Activated naive CD8-positive, alpha-beta T cell (primary cell): ENCODE data around the gene RSPO4.

Experiments
- H3K27ac Mint-ChIP-seq: one replicate; pipeline ENCODE4 v1.8.0; 2021; ENCODE audit warnings: mixed read lengths
- H3K27me3 Mint-ChIP-seq: one replicate; pipeline ENCODE4 v1.8.0; 2021; ENCODE audit warnings: mixed read lengths
- H3K36me3 Mint-ChIP-seq: one replicate; pipeline ENCODE4 v1.8.0; 2021; ENCODE audit warnings: mixed read lengths
- H3K4me1 Mint-ChIP-seq: one replicate; pipeline ENCODE4 v1.8.0; 2021; ENCODE audit warnings: low read depth, mixed read lengths
- H3K4me3 Mint-ChIP-seq: one replicate; pipeline ENCODE4 v1.8.0; 2021; ENCODE audit warnings: mild to moderate bottlenecking, mixed read lengths
- H3K9me3 Mint-ChIP-seq: one replicate; pipeline ENCODE4 v1.8.0; 2021; ENCODE audit warnings: low read depth, mixed read lengths

RSPO4 gene

DNA sequence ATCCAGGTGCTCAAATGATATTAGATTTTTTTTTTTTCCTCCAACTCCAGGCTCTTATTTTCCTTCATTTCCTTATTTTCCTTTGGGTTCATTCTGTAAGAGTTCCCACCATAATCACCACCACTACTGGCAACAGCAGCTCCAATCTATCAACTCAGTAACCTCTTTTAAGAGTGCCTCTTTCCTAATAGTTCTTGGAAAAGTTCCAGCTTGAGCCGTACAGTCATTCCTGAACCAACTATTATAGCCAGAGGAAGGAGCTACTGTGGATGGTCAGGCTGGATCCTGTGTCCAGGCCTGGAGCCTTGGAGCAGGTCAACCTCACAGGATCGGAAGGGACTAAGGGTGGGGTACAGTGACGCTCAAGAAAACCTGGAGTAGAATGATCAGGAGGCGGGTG is 81.8 kb downstream of the RSPO4 start:
- no peak overlapping the region for H3K4me3 Mint-ChIP-seq
- no peaks in the 10 kb centered on the region for H3K36me3 Mint-ChIP-seq
- no peaks in the 10 kb centered on the region for H3K9me3 Mint-ChIP-seq
- H3K27ac Mint-ChIP-seq: no peak overlapping the region
- H3K4me1 Mint-ChIP-seq: no peaks in the 10 kb centered on the region
- peaks cover 1% of the 10 kb centered on the region for H3K27me3 Mint-ChIP-seq

DNA sequence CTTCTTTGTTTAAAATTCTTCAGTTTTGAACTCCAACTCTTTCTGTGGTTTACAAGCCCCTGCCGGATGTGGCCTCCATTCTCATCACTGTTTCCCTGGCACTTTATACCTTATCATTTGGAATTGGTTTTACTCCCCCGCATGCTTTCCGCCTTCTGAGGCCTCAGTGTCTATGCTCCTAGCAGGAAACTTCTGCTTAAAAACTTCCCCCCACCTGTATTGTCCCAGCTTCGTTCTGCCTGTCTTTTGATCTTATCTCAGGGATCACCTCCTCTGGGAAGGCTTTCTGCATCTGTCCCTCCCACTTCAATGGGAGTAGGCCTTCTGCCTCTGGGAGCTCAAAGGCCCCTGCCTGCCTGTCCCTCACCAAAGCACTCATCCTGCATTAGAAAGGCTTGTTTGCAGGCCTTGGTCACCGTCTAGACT is 82.6 kb downstream of the RSPO4 start:
- H3K27ac Mint-ChIP-seq: peak overlapping the region; percentile 18
- no peaks in the 10 kb centered on the region for H3K9me3 Mint-ChIP-seq
- peaks cover 1% of the 10 kb centered on the region for H3K27me3 Mint-ChIP-seq
- no peaks in the 10 kb centered on the region for H3K4me1 Mint-ChIP-seq
- no peaks in the 10 kb centered on the region for H3K36me3 Mint-ChIP-seq
- no peak overlapping the region for H3K4me3 Mint-ChIP-seq

DNA sequence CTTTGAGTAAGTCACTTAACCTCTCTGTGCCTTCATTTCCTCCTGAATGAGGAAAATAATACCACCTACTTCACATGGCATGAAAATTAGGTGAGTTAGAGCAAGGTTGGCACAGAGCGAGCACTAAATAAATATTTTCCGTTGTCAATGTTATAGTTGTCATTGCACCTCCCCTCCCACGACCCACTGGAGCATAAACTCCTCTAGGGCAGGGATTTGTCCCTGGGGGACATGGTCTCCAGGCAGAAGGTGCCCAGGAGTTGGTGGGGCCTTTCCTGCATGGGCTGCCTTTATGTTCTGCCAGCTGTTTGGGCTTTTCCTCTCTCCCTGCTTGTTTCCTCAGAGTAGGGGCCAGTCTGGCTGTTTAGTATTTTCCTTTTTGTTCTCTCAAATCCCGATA is 84.7 kb downstream of the RSPO4 start:
- no peak overlapping the region for H3K27ac Mint-ChIP-seq
- no peaks in the 10 kb centered on the region for H3K4me1 Mint-ChIP-seq
- H3K27me3 Mint-ChIP-seq: peaks cover 3% of the 10 kb centered on the region
- H3K9me3 Mint-ChIP-seq: no peaks in the 10 kb centered on the region
- H3K4me3 Mint-ChIP-seq: no peak overlapping the region
- no peaks in the 10 kb centered on the region for H3K36me3 Mint-ChIP-seq

DNA sequence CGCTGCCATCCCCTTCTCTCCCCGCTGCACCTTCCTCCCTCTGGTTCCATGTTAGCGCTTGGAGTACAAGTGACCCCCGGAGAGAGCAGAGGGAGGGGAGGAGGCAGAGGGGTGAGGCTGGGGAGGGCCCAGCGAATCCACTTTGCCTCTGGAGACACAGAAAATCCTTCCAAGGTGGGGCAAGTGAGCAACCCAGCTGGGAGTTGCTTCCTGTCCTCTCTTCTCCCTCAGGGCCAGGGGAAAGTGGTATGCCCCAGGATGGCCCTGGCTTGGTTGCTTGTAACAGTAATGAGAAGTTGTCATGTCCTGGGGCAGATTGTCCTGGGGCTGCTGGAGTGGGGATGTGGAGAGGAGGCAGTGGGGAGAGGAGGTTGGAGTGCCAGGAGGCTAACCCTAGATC is 85.3 kb downstream of the RSPO4 start:
- H3K9me3 Mint-ChIP-seq: no peaks in the 10 kb centered on the region
- H3K4me3 Mint-ChIP-seq: no peak overlapping the region
- H3K27ac Mint-ChIP-seq: no peak overlapping the region
- H3K4me1 Mint-ChIP-seq: no peaks in the 10 kb centered on the region
- H3K36me3 Mint-ChIP-seq: no peaks in the 10 kb centered on the region
- H3K27me3 Mint-ChIP-seq: peaks cover 3% of the 10 kb centered on the region

DNA sequence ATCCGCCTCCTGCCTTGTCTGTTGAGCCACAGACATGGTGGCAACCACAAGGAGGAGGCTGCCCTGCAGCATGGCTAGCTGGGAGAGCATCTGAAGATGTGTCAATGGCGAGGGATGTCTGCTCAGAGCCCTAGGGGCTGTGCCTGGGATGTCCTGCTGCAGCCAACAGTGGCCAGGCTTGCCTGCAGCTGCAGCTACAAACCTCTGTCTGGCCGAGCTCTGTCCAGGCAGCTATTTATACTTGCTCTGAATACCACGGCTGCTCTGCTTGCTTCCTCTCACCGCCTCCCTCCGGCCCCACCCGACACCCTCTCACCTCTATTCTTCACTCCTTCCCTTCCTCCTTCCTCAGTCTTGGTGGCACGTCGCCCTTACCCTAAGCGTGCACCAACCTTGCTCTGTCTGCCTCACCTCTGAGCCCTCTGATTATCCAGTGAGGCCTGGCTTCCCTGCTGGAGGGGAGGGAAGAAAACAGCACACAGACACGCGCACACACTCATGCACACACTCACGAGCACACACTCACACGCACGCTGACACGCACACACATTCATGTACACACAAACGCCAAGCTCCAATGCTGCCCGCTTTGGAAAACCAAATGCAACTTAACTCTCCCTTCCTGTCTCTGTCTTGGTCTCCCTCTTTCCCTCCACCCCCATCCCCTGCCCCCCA is 85.8 kb downstream of the RSPO4 start, which contains the start of gene ANGPT4:
TSS of gene ANGPT4 (minus strand) at position 210 of the 675 bp plus-strand sequence. CDS start at position 90, 120 bp downstream.
- H3K4me3 Mint-ChIP-seq: no peak within 1 kb of the TSS
- no peak within 1 kb of the TSS for H3K27ac Mint-ChIP-seq
- no peaks in the 10 kb centered on the region for H3K4me1 Mint-ChIP-seq
- H3K9me3 Mint-ChIP-seq: no peaks in the 10 kb centered on the region
- no peaks in the 10 kb centered on the region for H3K36me3 Mint-ChIP-seq
- peaks cover 2% of the 10 kb centered on the region for H3K27me3 Mint-ChIP-seq

DNA sequence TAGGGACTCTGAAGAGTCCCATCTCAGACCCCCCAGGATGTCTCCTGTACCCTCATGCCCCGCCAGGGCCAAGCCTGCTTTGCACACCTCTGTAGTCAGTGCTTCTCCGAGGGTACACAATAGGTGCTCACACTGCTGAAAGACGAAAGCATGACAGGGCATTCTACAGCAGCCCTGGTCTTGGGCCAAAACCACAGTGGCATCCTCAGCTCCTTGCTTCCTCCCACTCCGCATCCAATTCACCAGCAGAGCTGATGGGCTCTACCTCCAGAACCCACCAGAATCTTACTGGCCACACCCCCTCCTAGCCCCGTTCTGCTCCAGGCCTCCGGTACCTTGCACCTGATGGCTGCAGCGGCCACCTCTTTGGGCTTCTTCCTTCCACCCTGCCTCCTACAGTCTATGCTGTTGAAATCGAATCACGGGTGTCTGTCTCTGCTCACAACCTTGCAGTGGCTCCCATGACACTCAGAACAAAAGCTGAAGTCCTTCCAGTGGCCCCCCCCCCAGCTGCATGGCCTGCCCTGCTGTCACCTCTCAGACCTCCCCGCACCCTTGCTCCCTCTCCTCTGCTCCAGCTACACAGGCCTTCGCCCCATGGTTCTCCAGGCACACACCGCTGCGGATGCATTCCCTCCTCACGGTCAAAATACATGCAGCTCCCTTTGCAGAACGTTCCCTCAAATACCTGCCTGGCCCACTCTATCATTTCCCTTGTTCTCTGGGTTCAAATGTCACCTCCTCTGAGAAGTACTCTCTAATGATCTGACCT is 87.2 kb downstream of the RSPO4 start:
- Mint-ChIP-seq H3K27me3 (peaks cover 2% of the 10 kb centered on the region), H3K27ac (no peak overlapping the region), H3K4me1 (no peaks in the 10 kb centered on the region), H3K36me3 (no peaks in the 10 kb centered on the region), H3K9me3 (no peaks in the 10 kb centered on the region), H3K4me3 (no peak overlapping the region)

DNA sequence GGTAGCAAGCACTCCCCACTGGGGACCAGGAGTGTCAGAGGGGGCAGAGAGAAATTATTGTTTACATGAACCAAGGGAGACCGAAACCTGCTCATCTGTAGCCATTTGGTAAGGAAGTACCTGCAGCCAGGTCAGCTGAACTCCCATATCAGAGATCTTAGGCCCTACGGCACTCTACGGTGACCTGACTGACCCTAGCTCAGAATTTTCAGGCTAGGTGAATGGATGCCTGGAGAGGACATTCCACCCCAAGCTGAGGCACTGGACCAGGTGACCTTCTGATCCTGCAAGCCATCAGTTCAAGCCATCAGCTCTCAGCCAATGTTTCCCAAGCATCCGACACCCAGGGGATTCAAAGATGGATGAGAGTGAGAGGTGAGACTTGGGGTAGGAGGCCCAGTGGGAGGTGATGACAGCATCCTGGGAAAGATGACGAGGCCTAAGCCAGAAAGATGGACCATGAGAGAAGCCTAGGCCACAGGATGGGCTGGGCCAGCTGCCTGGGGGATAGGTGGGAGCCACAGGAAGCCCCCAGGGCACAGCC is 88.7 kb downstream of the RSPO4 start:
- Mint-ChIP-seq H3K4me3 (no peak overlapping the region), H3K27ac (no peak overlapping the region), H3K27me3 (peaks cover 2% of the 10 kb centered on the region), H3K4me1 (no peaks in the 10 kb centered on the region), H3K9me3 (no peaks in the 10 kb centered on the region), H3K36me3 (no peaks in the 10 kb centered on the region)

DNA sequence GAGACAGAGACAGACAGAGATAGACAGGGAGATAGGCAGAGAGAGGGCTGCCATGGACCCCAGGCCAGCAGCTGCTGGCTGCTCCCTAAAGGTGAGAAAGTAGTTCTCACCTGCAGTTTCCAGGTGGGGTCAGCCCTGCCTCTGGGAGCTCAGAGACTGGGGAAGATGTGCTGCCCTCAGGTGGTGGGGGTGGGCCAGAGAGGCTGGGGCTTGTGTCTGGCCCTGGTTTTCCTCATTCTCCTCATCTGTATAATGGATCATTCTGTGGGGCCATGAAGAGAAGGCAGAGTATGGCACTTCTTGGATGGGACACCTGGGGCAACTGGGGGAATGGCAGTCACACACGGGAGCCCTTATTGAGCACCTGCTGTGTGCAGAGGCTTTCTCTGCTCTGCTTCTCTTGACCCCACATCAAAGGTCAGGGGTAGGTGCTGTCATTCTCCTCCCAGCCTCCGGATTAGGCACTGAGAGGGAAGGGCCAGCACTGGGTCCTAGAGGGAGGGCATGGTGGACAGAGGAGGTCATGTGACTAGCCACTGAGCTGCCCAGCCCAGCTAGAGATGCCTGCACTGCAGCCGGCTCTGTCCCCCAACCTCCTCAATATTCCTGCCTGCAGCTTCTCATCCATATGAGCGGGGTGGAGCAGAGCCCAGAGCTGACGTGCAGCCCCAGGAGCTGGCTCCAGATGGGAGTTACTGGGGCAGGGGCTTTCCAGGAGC is 90.1 kb downstream of the RSPO4 start:
- Mint-ChIP-seq H3K9me3 (no peaks in the 10 kb centered on the region), H3K36me3 (no peaks in the 10 kb centered on the region), H3K4me1 (no peaks in the 10 kb centered on the region), H3K27ac (no peak overlapping the region), H3K4me3 (no peak overlapping the region), H3K27me3 (peaks cover 2% of the 10 kb centered on the region)

DNA sequence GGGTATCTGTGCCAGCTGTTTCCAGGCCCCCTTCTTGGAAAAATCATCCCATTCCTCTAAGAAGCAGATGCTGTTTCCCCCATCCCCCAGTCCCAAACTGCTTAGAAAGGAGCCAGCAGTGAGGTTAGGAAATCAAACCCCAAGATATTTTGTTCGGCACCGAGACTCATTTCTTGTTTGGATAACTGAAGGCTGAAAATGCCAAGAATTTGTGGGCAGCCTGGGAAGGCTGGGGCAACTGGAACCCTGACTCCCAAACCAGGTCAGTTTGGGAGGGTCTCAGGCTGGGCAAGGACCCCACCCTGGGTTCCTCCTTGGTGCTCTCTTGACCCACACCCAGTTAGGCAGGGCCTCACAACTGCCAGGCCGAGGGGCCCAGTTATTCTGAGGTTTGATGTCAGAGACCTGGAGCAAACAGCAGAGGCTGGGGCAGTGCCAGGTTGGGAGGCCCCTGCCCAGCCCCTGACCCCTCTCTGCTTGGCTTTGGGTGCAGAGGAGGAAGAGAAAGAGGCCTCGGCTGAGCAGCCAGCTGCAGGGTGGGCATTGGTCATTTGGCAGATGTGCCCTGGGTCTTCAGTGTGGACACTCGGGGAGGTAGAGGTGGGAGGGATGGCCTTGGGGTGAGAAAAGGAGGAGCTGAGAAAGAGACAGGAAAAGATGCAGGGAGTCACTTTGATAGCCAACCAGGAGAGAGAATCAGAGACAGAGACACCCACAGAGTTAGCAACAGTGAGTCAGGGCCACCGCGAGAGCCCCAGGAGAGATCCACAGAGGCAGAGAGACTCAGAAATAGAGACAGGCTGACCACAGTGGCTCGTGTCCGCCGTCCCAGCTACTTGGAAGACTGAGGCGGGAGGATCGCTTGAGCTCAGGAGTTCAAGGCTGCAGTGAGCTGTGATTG is 91.0 kb downstream of the RSPO4 start:
- Mint-ChIP-seq H3K4me3 (no peak overlapping the region), H3K27me3 (peaks cover 2% of the 10 kb centered on the region), H3K9me3 (no peaks in the 10 kb centered on the region), H3K4me1 (no peaks in the 10 kb centered on the region), H3K36me3 (no peaks in the 10 kb centered on the region), H3K27ac (no peak overlapping the region)

DNA sequence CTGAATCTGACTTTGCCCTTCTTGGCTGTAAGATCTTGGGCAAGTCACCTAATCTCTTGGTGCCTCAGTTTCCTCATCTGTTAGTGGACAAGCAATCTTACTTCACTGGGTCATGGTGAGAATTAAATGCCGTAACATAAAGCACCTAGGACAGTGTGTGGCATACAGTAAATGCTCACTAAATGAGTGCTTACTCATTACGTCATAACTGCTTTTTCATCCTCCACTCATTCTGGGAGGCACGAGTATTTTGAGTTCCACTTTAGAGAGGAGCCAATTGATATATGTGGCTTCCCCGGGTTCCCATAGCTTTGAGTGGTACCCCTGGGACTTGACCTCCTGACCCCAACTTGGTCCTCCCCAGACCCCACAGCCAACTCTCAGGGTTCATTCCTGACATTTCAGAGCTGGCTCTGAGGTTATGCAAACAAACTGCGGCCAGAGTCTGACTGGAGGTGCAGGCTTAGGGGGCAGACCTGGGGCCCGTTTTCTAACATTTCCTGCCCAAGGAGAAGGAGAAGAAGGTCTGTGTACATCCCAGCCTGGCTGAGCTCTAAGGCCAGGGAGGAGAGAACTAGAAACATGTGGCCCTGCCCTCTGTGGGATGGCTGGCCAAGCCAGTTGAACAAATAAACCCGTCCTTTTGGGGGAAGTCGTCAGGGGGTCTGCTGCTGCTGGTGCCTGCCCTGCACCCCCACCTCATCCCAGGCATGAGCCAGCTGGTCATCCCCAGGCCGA is 91.8 kb downstream of the RSPO4 start:
- H3K4me3 Mint-ChIP-seq: no peak overlapping the region
- no peaks in the 10 kb centered on the region for H3K4me1 Mint-ChIP-seq
- peaks cover 2% of the 10 kb centered on the region for H3K27me3 Mint-ChIP-seq
- H3K36me3 Mint-ChIP-seq: no peaks in the 10 kb centered on the region
- H3K27ac Mint-ChIP-seq: no peak overlapping the region
- H3K9me3 Mint-ChIP-seq: no peaks in the 10 kb centered on the region

DNA sequence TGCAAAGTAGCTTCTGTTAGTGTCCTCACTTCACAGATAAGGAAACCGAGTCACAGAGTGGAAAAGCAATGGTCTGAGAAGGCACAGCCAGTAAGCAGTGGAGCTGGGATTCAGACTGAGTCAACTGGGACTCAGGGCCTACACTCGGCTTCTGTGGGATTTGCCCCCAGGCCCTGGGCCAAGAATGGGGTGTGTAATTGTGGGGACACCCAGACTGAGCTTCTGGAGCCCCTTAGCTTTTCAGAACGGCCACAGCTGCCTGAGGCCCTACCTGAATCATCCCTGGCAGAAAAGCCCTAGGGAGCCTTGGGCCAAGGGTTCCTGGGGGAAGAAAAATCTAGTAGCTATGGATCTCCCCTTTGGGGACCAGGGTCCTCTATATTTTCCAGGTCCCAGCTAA is 92.5 kb downstream of the RSPO4 start:
- Mint-ChIP-seq H3K4me3 (no peak overlapping the region), H3K36me3 (no peaks in the 10 kb centered on the region), H3K9me3 (no peaks in the 10 kb centered on the region), H3K27ac (no peak overlapping the region), H3K27me3 (peaks cover 2% of the 10 kb centered on the region), H3K4me1 (no peaks in the 10 kb centered on the region)
